H1 (cell line): ENCODE measurements around the gene ITGA4. TPM values are rescaled to one million over a fixed set of nuclear protein-coding genes. Genes with fewer than 3 reads are reported as not detected.

Experiments used
- CTCF ChIA-PET: fragments of 300-600 bp; sonication (Branson Sonifier 250); formaldehyde crosslinking; loops from one replicate; lab custom pipeline; 2021; ENCODE audit not compliant: partially characterized antibody; lab: Charles Lee
- POLR2A ChIA-PET: fragments of 300-600 bp; sonication (Branson Sonifier 250); formaldehyde crosslinking; loops from one replicate; lab custom pipeline; 2021; ENCODE audit warnings: inconsistent platforms; ENCODE audit not compliant: partially characterized antibody; lab: Charles Lee
- DNase-seq, 2 experiments: peaks; one replicate each; pipeline versions ENCODE4 v3.0.0 to v3.0.0-alpha.2; 2010 to 2022; ENCODE audit warnings: low spot score in 2 of 2, low read depth in 1 of 2, mixed read lengths in 1 of 2
- FAIRE-seq: peaks from 2 replicates; lab custom pipeline; 2011; peaks lifted over from hg19 to GRCh38; lab: Jason Lieb, UNC
- H2AFZ ChIP-seq: 2 replicates; pipeline ENCODE4 v1.8.1; 2012; ENCODE audit warnings: low read length, inconsistent platforms
- H2AK5ac ChIP-seq: 2 replicates; pipeline ENCODE4 v1.6.1; 2013; ENCODE audit warnings: low read depth, low read length
- H2BK120ac ChIP-seq: replicated peaks from 2 replicates; pipeline ENCODE3; 2013; ENCODE audit warnings: low read depth, low read length, inconsistent platforms
- H2BK12ac ChIP-seq: 2 replicates; pipeline ENCODE4 v1.6.1; 2013; ENCODE audit warnings: low read depth, low read length
- H2BK15ac ChIP-seq: 2 replicates; pipeline ENCODE4 v1.6.1; 2013; ENCODE audit warnings: low read length
- H2BK20ac ChIP-seq: 2 replicates; pipeline ENCODE4 v1.6.1; 2013; ENCODE audit warnings: low read length
- H2BK5ac ChIP-seq: 2 replicates; pipeline ENCODE4 v1.6.1; 2013; ENCODE audit warnings: low read depth, low read length
- H3K14ac ChIP-seq: 2 replicates; pipeline ENCODE4 v1.6.1; 2013; ENCODE audit warnings: inconsistent platforms; ENCODE audit not compliant: insufficient read length
- H3K18ac ChIP-seq: 2 replicates; pipeline ENCODE4 v1.6.1; 2013; ENCODE audit warnings: low read length; ENCODE audit errors: extremely low read depth
- H3K23ac ChIP-seq: 2 replicates; pipeline ENCODE4 v1.6.1; 2013; ENCODE audit warnings: inconsistent platforms; ENCODE audit not compliant: insufficient read length
- H3K23me2 ChIP-seq: 2 replicates; pipeline ENCODE4 v1.6.1; 2013; ENCODE audit warnings: low read depth, low read length
- H3K27ac ChIP-seq: 2 replicates; pipeline ENCODE4 v1.6.1; 2011; ENCODE audit warnings: low read depth, low read length, inconsistent platforms
- H3K27me3 ChIP-seq, 4 experiments: replicated peaks in 1 of 4; 1 replicate in 1 of 4; 2 replicates in 3 of 4; pipeline versions ENCODE4 v1.6.1 to v1.8.1; 2011 to 2013; ENCODE audit warnings: low read length in 3 of 4, mild to moderate bottlenecking in 3 of 4, inconsistent platforms in 2 of 4, mixed read lengths in 2 of 4, moderate library complexity in 1 of 4; ENCODE audit not compliant: control insufficient read depth in 3 of 4, insufficient read depth in 3 of 4; ENCODE audit errors: extremely low read depth in 1 of 4
- H3K36me3 ChIP-seq, 4 experiments: 2 replicates each; pipeline versions ENCODE4 v1.6.1 to v1.8.1; 2011 to 2013; ENCODE audit warnings: mild to moderate bottlenecking in 4 of 4, low read length in 3 of 4, moderate library complexity in 2 of 4, control low read depth in 1 of 4, inconsistent platforms in 1 of 4; ENCODE audit not compliant: insufficient read depth in 4 of 4, control insufficient read depth in 2 of 4
- H3K4ac ChIP-seq: replicated peaks from 2 replicates; pipeline ENCODE3; 2013; ENCODE audit warnings: low read length, low read depth, mixed read lengths, inconsistent platforms; ENCODE audit not compliant: insufficient read length
- H3K4me1 ChIP-seq, 4 experiments: replicated peaks in 1 of 4; 1 replicate in 1 of 4; 2 replicates in 3 of 4; pipeline versions ENCODE4 v1.6.1 to v1.8.1; 2011 to 2013; ENCODE audit warnings: low read length in 3 of 4, inconsistent platforms in 2 of 4, mixed read lengths in 1 of 4; ENCODE audit not compliant: insufficient read depth in 4 of 4, control insufficient read depth in 3 of 4
- H3K4me2 ChIP-seq, 2 experiments: 2 replicates each; pipeline versions ENCODE4 v1.6.1 to v1.8.1; 2011 to 2013; ENCODE audit warnings: low read depth in 2 of 2, low read length in 2 of 2, control low read depth in 1 of 2, inconsistent platforms in 1 of 2, mild to moderate bottlenecking in 1 of 2; ENCODE audit not compliant: insufficient read depth in 1 of 2
- H3K4me3 ChIP-seq, 4 experiments: fragments of 200-600, 300-600 bp in 1 of 4; sonication (generic), shearing (Covaris generic), sonication (Bioruptor Twin) in 1 of 4; 2 replicates each; pipeline versions ENCODE4 v1.5.1 to v1.8.1; 2011 to 2016; ENCODE audit warnings: low read length in 4 of 4, low read depth in 3 of 4, control low read depth in 2 of 4, inconsistent platforms in 2 of 4, mild to moderate bottlenecking in 2 of 4, mixed read lengths in 1 of 4, moderate library complexity in 1 of 4; ENCODE audit not compliant: insufficient read depth in 2 of 4; ENCODE audit errors: extremely low read depth in 1 of 4
- H3K56ac ChIP-seq: replicated peaks from 2 replicates; pipeline ENCODE3; 2013; ENCODE audit warnings: low read depth, mild to moderate bottlenecking, mixed read lengths, low read length, inconsistent platforms; ENCODE audit not compliant: insufficient read length
- H3K79me1 ChIP-seq: 2 replicates; pipeline ENCODE4 v1.6.1; 2013; ENCODE audit warnings: low read depth, low read length, control low read depth
- H3K79me2 ChIP-seq, 2 experiments: 2 replicates each; pipeline versions ENCODE4 v1.6.1 to v1.8.1; 2012 to 2013; ENCODE audit warnings: low read length in 2 of 2, mild to moderate bottlenecking in 2 of 2, inconsistent platforms in 1 of 2; ENCODE audit not compliant: insufficient read depth in 2 of 2, control insufficient read depth in 1 of 2
- H3K9ac ChIP-seq, 4 experiments: replicated peaks in 1 of 4; 1 replicate in 1 of 4; 2 replicates in 3 of 4; pipeline versions ENCODE4 v1.6.1 to v1.8.1; 2011 to 2013; ENCODE audit warnings: low read depth in 3 of 4, low read length in 3 of 4, control low read depth in 2 of 4, mild to moderate bottlenecking in 2 of 4, moderate library complexity in 2 of 4, inconsistent platforms in 1 of 4; ENCODE audit errors: extremely low read depth in 1 of 4
- H3K9me3 ChIP-seq, 2 experiments: 2 replicates each; pipeline versions ENCODE4 v1.6.1 to v1.8.1; 2012 to 2013; ENCODE audit warnings: mild to moderate bottlenecking in 2 of 2, moderate library complexity in 2 of 2, control low read depth in 1 of 2, inconsistent platforms in 1 of 2, low read depth in 1 of 2, low read length in 1 of 2, mixed read lengths in 1 of 2; ENCODE audit not compliant: insufficient read depth in 2 of 2
- H4K20me1 ChIP-seq, 2 experiments: replicated peaks in 1 of 2; 2 replicates each; pipeline versions ENCODE3 to v1.8.1; 2011 to 2013; ENCODE audit warnings: inconsistent platforms in 2 of 2, low read length in 2 of 2, mild to moderate bottlenecking in 1 of 2; ENCODE audit not compliant: insufficient read depth in 2 of 2, control insufficient read depth in 1 of 2
- H4K5ac ChIP-seq: 2 replicates; pipeline ENCODE4 v1.6.1; 2013; ENCODE audit warnings: low read length, low read depth, mixed read lengths, inconsistent platforms; ENCODE audit not compliant: insufficient read length
- H4K8ac ChIP-seq: 2 replicates; pipeline ENCODE4 v1.8.0; 2013; ENCODE audit warnings: mild to moderate bottlenecking, moderate library complexity, low read length, inconsistent platforms; ENCODE audit not compliant: insufficient read depth; ENCODE audit errors: extremely low read depth
- H4K91ac ChIP-seq: replicated peaks from 2 replicates; pipeline ENCODE3; 2013; ENCODE audit warnings: low read length, mixed read lengths, inconsistent platforms; ENCODE audit not compliant: insufficient read length
- BRCA1 ChIP-seq: IDR thresholded peaks from 2 replicates; pipeline ENCODE4 v1.6.1; 2012; ENCODE audit warnings: low read depth, low read length, improper control_type of control experiment
- CHD1 ChIP-seq: IDR thresholded peaks from 2 replicates; pipeline ENCODE4 v1.6.1; 2012; ENCODE audit warnings: low read depth, low read length, improper control_type of control experiment
- CTBP2 ChIP-seq: IDR thresholded peaks from 2 replicates; pipeline ENCODE4 v1.7.0; 2011; ENCODE audit warnings: borderline replicate concordance, mild to moderate bottlenecking, moderate library complexity, mixed read lengths, low read length; ENCODE audit not compliant: insufficient read depth, insufficient read length
- KDM1A ChIP-seq: fragments of 200-600, 300-600 bp; sonication (generic); IDR thresholded peaks from 2 replicates; pipeline ENCODE4 v1.7.1; 2016; ENCODE audit warnings: mild to moderate bottlenecking, low read length, borderline replicate concordance
- NANOG ChIP-seq: IDR thresholded peaks from 2 replicates; pipeline ENCODE4 v1.6.1; 2011; ENCODE audit warnings: low read length, low read depth, mild to moderate bottlenecking, inconsistent platforms; ENCODE audit not compliant: insufficient read depth, poor library complexity, severe bottlenecking
- RAD21 ChIP-seq, 2 experiments: IDR thresholded peaks in 1 of 2; conservative IDR thresholded peaks in 1 of 2; 2 replicates each; pipeline ENCODE4 v1.6.1; 2011; ENCODE audit warnings: low read depth in 2 of 2, low read length in 2 of 2, improper control_type of control experiment in 1 of 2, inconsistent platforms in 1 of 2, mild to moderate bottlenecking in 1 of 2, moderate library complexity in 1 of 2
- RFX5 ChIP-seq: IDR thresholded peaks from 2 replicates; pipeline ENCODE4 v1.6.1; 2011; ENCODE audit warnings: low read depth, low read length, improper control_type of control experiment, borderline replicate concordance
- SP2 ChIP-seq: IDR thresholded peaks from 2 replicates; pipeline ENCODE4 v1.6.1; 2012; ENCODE audit warnings: mild to moderate bottlenecking, low read length, inconsistent platforms
- SRF ChIP-seq: IDR thresholded peaks from 2 replicates; pipeline ENCODE4 v1.6.1; 2011; ENCODE audit warnings: mild to moderate bottlenecking, low read depth, low read length, moderate library complexity
- ZNF274 ChIP-seq: IDR thresholded peaks from 2 replicates; pipeline ENCODE4 v1.7.0; 2012; ENCODE audit warnings: low read length, borderline replicate concordance; ENCODE audit errors: extremely low read depth
- WGBS, 2 experiments: shearing (Covaris generic) in 1 of 2; methylation state at CpG; one replicate each; pipeline versions ENCODE4 v1.1.6 to v1.1.7; 2013 to 2015; ENCODE audit warnings: low lambda C conversion rate in 2 of 2, mixed read lengths in 2 of 2, inconsistent platforms in 1 of 2, low coverage in 1 of 2, missing lambda C conversion rate in 1 of 2; ENCODE audit not compliant: insufficient replicate concordance in 2 of 2, insufficient coverage in 1 of 2, insufficient read length in 1 of 2; ENCODE audit errors: extremely low coverage in 1 of 2, missing lambda C conversion rate in 1 of 2; 5-methylcytosine and 5-hydroxymethylcytosine counted together
- polyA plus RNA-seq, 7 experiments: library from polyadenylated mRNA; depleted of rRNA in 3 of 7; stranded (reverse) in 5 of 7; unstranded in 2 of 7; fragments of >200 nt in 5 of 7; fragments of 200-250 nt in 2 of 7; gene quantifications; 1 replicate in 5 of 7; 2 replicates in 1 of 7; 4 replicates in 1 of 7; pipeline versions ENCODE4 v1.2.1 to v1.2.3, GENCODE V29; 2011 to 2013; ENCODE audit warnings: missing spikeins in 2 of 7, mixed read lengths in 2 of 7
- total RNA-seq: library from RNA; stranded (reverse); fragmentation: NEBNext Ultra II Directional; extraction: Animal tissue kit (Norgen Biotek cat#: 25700); gene quantifications from 2 replicates; pipeline ENCODE4 v1.2.1, GENCODE V29; 2021

The ITGA4 gene
- total and polyA plus RNA-seq, 2 of the 8 experiments (the other 6 are each of a cell fraction or from before 2014, with no cell fraction given), result 0.60 to 2.1 TPM

- Histone ChIP-seq H4K5ac (no peak overlapping the region), H3K27ac (no peak overlapping the region), H3K14ac (no peak overlapping the region), H2BK20ac (no peak overlapping the region), H2BK15ac (no peak overlapping the region), H3K56ac (no peak overlapping the region), H3K27me3 (no peaks in the 10 kb centered on the region), H4K91ac (no peak overlapping the region), H3K4me3 (no peak overlapping the region), H3K79me2 (no peaks in the 10 kb centered on the region), H3K79me1 (no peaks in the 10 kb centered on the region), H4K8ac (no peak overlapping the region), H3K4me1 (no peaks in the 10 kb centered on the region), H3K23ac (no peak overlapping the region), H3K36me3 (no peaks in the 10 kb centered on the region), H2AFZ (no peak overlapping the region), H2BK120ac (no peak overlapping the region), H4K20me1 (no peaks in the 10 kb centered on the region), H3K18ac (no peak overlapping the region)
- POLR2A ChIA-PET, result no interaction called here
- FAIRE-seq, result no peak
- no peak for TF ChIP-seq NANOG
- no peak for TF ChIP-seq CHD1
- TF ChIP-seq SP2, result no peak
- TF ChIP-seq BRCA1, result no peak
- no peak for TF ChIP-seq SRF
- TF ChIP-seq CTBP2, result no peak
- no peak for TF ChIP-seq KDM1A
- no peak for TF ChIP-seq ZNF274
- TF ChIP-seq RAD21 (IDR thresholded peaks at IDR 0.05 in 1 of 2, conservative IDR thresholded peaks at IDR 0.05 in 1 of 2; ENCODE audit: low read depth in 2 of 2, low read length in 2 of 2), result no peak
- TF ChIP-seq RFX5, result no peak
- TF ChIP-seq, all 59 proteins: peak for 0
- Histone ChIP-seq H3K4ac (no peak overlapping the region), H3K9ac (no peak overlapping the region), H2BK12ac (no peak overlapping the region), H2BK5ac (no peak overlapping the region), H2AK5ac (no peak overlapping the region), H3K23me2 (no peaks in the 10 kb centered on the region), H3K4me2 (no peak overlapping the region), H3K9me3 (no peaks in the 10 kb centered on the region)
- CTCF ChIA-PET, result interaction anchor here (0.8 kb wide), 1 partner anchor 453 kb away, joined by 3 read pairs; no protein-coding TSS in a partner anchor
- DNase-seq, result no peak
- WGBS, 2 experiments, result 95% methylated on average over 2 of the region's 2 CpGs; no CpG with 5 or more reads in 1 of the 2 experiments
Observed at GRCh38 chr2:181558371-181558770, 101.2 kb downstream of the ITGA4 start.
